Naive thymus-derived CD4-positive, alpha-beta T cell (primary cell): ENCODE results near the gene TKFC. TPM values are rescaled to one million over a fixed set of nuclear protein-coding genes. Genes with fewer than 3 reads are reported as not detected.

Source experiments
- ATAC-seq: fragments of 150-1000 bp; cut with Tn5 transposase; 2 replicates; pipeline ENCODE4 v1.10.0; 2021; ENCODE audit warnings: mild to moderate bottlenecking, moderate library complexity
- CTCF ChIA-PET: fragments of 350-600 bp; sonication (Branson Sonifier 250); formaldehyde crosslinking; loops from one replicate; lab custom pipeline; 2021; ENCODE audit warnings: antibody characterized with exemption; lab: Charles Lee
- POLR2A ChIA-PET: fragments of 350-600 bp; sonication (Branson Sonifier 250); formaldehyde crosslinking; loops from one replicate; lab custom pipeline; 2021; ENCODE audit warnings: antibody characterized with exemption, inconsistent platforms; lab: Charles Lee
- DNase-seq, 9 donors: peaks; one replicate each; pipeline versions ENCODE4 v3.0.0 to v3.0.0-alpha.2; 2020 to 2022; ENCODE audit warnings: mixed read lengths in 1 of 9
- H3K27ac ChIP-seq: one replicate; pipeline ENCODE4 v1.7.0; 2013; ENCODE audit warnings: mild to moderate bottlenecking, low read depth, low read length, moderate library complexity
- H3K27me3 ChIP-seq, 2 donors: one replicate each; pipeline ENCODE4 v1.7.0; 2013; ENCODE audit warnings: low read length in 2 of 2, mild to moderate bottlenecking in 2 of 2, moderate library complexity in 2 of 2; ENCODE audit not compliant: control insufficient read depth in 2 of 2, insufficient read depth in 2 of 2
- H3K36me3 ChIP-seq, 3 experiments: 1 replicate in 2 of 3; 2 replicates in 1 of 3; pipeline ENCODE4 v1.7.0; 2013; ENCODE audit warnings: low read length in 3 of 3, mild to moderate bottlenecking in 3 of 3, moderate library complexity in 1 of 3; ENCODE audit not compliant: insufficient read depth in 3 of 3, control insufficient read depth in 2 of 3
- H3K4me1 ChIP-seq, 2 donors: one replicate each; pipeline ENCODE4 v1.7.0; 2013; ENCODE audit warnings: low read length in 2 of 2, mild to moderate bottlenecking in 2 of 2, moderate library complexity in 1 of 2; ENCODE audit not compliant: control insufficient read depth in 2 of 2, insufficient read depth in 2 of 2
- H3K4me3 ChIP-seq: 2 replicates; pipeline ENCODE4 v1.7.0; 2013; ENCODE audit warnings: mild to moderate bottlenecking, low read length
- H3K9me3 ChIP-seq, 3 experiments: 1 replicate in 2 of 3; 2 replicates in 1 of 3; pipeline ENCODE4 v1.7.0; 2013; ENCODE audit warnings: low read length in 3 of 3; ENCODE audit not compliant: control insufficient read depth in 2 of 3
- H3K27ac Mint-ChIP-seq, 9 donors: one replicate each; pipeline ENCODE4 v1.8.0; 2020 to 2022; ENCODE audit warnings: mixed read lengths in 9 of 9, mild to moderate bottlenecking in 8 of 9, moderate library complexity in 5 of 9, inconsistent platforms in 2 of 9
- H3K27me3 Mint-ChIP-seq, 5 donors: one replicate each; pipeline ENCODE4 v1.8.0; 2021 to 2022; ENCODE audit warnings: mixed read lengths in 5 of 5, mild to moderate bottlenecking in 1 of 5
- H3K36me3 Mint-ChIP-seq, 5 donors: one replicate each; pipeline ENCODE4 v1.8.0; 2020 to 2022; ENCODE audit warnings: mixed read lengths in 5 of 5, mild to moderate bottlenecking in 3 of 5, inconsistent platforms in 1 of 5
- H3K4me1 Mint-ChIP-seq, 7 donors: one replicate each; pipeline ENCODE4 v1.8.0; 2020 to 2022; ENCODE audit warnings: mixed read lengths in 7 of 7, mild to moderate bottlenecking in 3 of 7, inconsistent platforms in 1 of 7
- H3K4me3 Mint-ChIP-seq, 10 donors: one replicate each; pipeline ENCODE4 v1.8.0; 2020 to 2022; ENCODE audit warnings: mild to moderate bottlenecking in 10 of 10, mixed read lengths in 10 of 10, moderate library complexity in 6 of 10, inconsistent platforms in 2 of 10
- H3K9me3 Mint-ChIP-seq, 11 donors: one replicate each; pipeline ENCODE4 v1.8.0; 2020 to 2022; ENCODE audit warnings: mixed read lengths in 11 of 11, mild to moderate bottlenecking in 4 of 11, inconsistent platforms in 1 of 11, moderate library complexity in 1 of 11
- intact Hi-C, 2 donors: fragments of 100-400 bp; cut with micrococcal nuclease; formaldehyde crosslinking; loops; one replicate each; pipeline ENCODE4 v1.15.1; 2023
- polyA plus RNA-seq, 2 donors: library from polyadenylated mRNA; unstranded; fragments of 300-500 nt; fragmentation: Illumina TruSeq; gene quantifications; one replicate each; pipeline ENCODE4 v1.2.3, GENCODE V29; 2021
- total RNA-seq, 6 experiments: library from RNA in 5 of 6; stranded (reverse) in 5 of 6; gene quantifications; 1 replicate in 5 of 6; 2 replicates in 1 of 6; pipeline ENCODE4 v1.2.3 and lab custom pipeline; 2021 to 2026

The TKFC gene
- total and polyA plus RNA-seq, 7 experiments from 2014 or later: 24.6 to 59.9 (median 37.5) TPM

DNA sequence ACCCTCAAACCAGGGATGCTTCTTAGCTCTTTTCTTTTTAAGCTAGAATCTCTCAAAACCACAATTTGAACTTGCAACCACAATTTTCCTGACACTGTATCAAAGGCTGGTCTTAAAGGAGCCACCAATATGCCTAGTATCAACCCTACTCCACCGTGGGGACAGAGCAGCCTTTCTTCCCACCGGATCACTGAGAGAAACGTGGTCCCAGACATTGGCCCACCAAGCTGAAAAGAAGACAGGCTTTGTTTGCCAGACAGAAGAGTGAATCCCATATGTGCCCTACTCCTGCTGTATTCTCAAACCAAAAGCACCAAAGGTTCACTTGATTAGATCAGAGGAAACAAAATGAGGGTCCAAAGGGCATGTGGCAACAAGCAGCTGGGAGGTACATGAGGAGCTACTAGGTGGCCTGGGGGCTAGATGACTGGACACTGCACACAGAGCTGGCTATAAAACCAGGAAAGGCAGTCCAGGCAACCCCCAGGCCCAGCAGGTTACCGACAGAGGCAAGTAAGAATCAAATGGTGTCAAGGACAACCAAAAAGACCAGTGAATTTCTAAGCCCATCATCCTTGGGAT lies 34.3 kb upstream of the TKFC start:
- H3K27ac Mint-ChIP-seq: peak overlapping the region in 5 of 9 donors; percentile 19 to 74 (median 46)
- peaks cover 5 to 45% (median 27%) of the 10 kb centered on the region in 5 donors for H3K36me3 Mint-ChIP-seq
- Histone ChIP-seq H3K27me3 (no peaks in the 10 kb centered on the region), H3K4me3 (no peak overlapping the region), H3K9me3 (no peaks in the 10 kb centered on the region), H3K4me1 (no peaks in the 10 kb centered on the region), H3K27ac (peak overlapping the region; percentile 6), H3K36me3 (peaks cover 14 to 54% (median 16%) of the 10 kb centered on the region in 3 experiments)
- no peak for ATAC-seq
- peaks cover 15 to 37% (median 35%) of the 10 kb centered on the region in 7 donors for H3K4me1 Mint-ChIP-seq
- H3K9me3 Mint-ChIP-seq: peaks cover 0 to 4% (median 0%) of the 10 kb centered on the region in 11 donors
- ChIA-PET CTCF (no interaction called here), POLR2A (no interaction called here)
- H3K27me3 Mint-ChIP-seq: peaks cover 0 to 5% (median 2%) of the 10 kb centered on the region in 5 donors
- H3K4me3 Mint-ChIP-seq: peak overlapping the region in 2 of 10 donors; percentile 6 to 36
- intact Hi-C loops: loop anchor here in 1 of 2 donors (5.0 kb wide), 1 partner anchor 34 kb away; the partner anchor contains the start of genes DDB1 and TKFC
- DNase-seq: no peak

DNA sequence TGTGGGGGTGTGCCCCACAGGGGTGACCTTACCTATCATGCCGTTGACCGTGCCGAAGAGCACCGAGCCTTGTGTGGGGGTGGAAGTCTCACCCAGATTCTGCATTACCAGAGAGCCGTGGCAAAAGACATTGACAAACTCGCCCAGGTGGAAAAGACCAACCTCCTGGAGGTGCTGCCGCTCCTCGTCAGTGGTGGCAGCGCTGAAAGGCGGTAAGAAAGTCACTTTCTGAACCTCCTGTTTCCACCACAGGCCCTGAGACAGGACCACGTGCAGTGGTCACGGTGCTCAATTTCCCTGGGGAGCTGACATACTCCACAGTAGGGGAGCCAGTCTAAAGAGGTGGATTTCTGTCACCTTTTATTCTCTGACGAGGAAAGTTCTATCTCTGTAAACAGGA lies 30.5 kb upstream of the TKFC start:
- ChIA-PET POLR2A (no interaction called here), CTCF (interaction anchor here (0.8 kb wide), 1 partner anchor 34 kb away, joined by 3 read pairs; no protein-coding TSS in a partner anchor)
- no peaks in the 10 kb centered on the region for H3K27me3 Mint-ChIP-seq
- no peak overlapping the region for H3K4me3 ChIP-seq
- DNase-seq (no peak), ATAC-seq (no peak)
- H3K9me3 Mint-ChIP-seq: no peaks in the 10 kb centered on the region
- H3K27me3 ChIP-seq: no peaks in the 10 kb centered on the region
- intact Hi-C loops: no loop called here
- no peaks in the 10 kb centered on the region for H3K9me3 ChIP-seq
- H3K27ac ChIP-seq: no peak overlapping the region
- H3K4me1 ChIP-seq: no peaks in the 10 kb centered on the region
- H3K27ac Mint-ChIP-seq: peak overlapping the region in 1 of 9 donors; percentile 57
- peaks cover 19 to 90% (median 31%) of the 10 kb centered on the region in 3 experiments for H3K36me3 ChIP-seq
- peaks cover 11 to 47% (median 27%) of the 10 kb centered on the region in 5 donors for H3K36me3 Mint-ChIP-seq
- H3K4me1 Mint-ChIP-seq: peaks cover 9 to 28% (median 22%) of the 10 kb centered on the region in 7 donors
- no peak overlapping the region for H3K4me3 Mint-ChIP-seq

DNA sequence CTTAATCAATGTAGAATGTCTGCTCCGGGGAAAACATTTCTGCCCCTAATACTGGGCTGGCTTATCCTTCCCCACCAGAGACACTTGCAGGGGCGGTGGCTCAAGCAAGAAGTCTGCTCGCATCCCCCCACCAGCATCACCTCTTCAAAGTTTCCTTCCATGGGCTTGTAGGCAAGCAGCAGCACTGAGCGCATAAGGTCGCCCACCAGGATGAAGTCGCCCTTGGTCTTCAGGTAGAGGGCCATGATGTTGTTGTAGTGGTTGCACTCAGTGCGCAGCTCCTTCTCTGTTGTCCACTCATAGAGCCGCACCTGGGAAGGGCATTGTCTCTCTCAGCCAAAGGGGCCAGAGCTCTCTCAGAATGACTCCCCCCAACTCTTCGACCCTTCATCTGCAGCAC lies 29.3 kb upstream of the TKFC start:
- H3K9me3 ChIP-seq: no peaks in the 10 kb centered on the region
- ChIA-PET POLR2A (no interaction called here), CTCF (no interaction called here)
- no peaks in the 10 kb centered on the region for H3K4me1 ChIP-seq
- no peaks in the 10 kb centered on the region for H3K27me3 ChIP-seq
- peaks cover 8 to 16% (median 10%) of the 10 kb centered on the region in 7 donors for H3K4me1 Mint-ChIP-seq
- H3K27me3 Mint-ChIP-seq: no peaks in the 10 kb centered on the region
- intact Hi-C loops: no loop called here
- no peak overlapping the region for H3K4me3 ChIP-seq
- peaks cover 28 to 95% (median 34%) of the 10 kb centered on the region in 3 experiments for H3K36me3 ChIP-seq
- peaks cover 11 to 39% (median 20%) of the 10 kb centered on the region in 5 donors for H3K36me3 Mint-ChIP-seq
- no peaks in the 10 kb centered on the region for H3K9me3 Mint-ChIP-seq
- peak overlapping the region in 1 of 9 donors; percentile 43 for H3K27ac Mint-ChIP-seq
- no peak overlapping the region for H3K27ac ChIP-seq
- DNase-seq (no peak), ATAC-seq (no peak)
- no peak overlapping the region for H3K4me3 Mint-ChIP-seq

DNA sequence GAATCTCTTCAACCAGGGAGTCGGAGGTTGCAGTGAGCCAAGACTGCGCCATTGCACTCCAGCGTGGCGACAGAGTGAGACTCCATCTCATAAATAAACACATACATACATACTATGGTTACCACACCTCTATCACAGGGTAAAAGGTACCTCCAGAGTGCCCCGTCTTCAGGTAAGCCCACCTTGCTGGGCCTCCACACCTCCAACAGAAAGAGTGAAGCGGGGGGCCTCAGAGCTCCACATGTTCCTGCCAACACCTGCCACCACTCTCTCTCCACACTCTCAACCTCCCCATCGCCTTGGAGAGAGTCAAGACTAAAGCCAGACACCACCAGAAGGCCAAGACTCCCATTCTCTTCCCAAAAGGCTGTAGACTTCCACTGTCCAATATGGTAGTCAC lies 27.6 kb upstream of the TKFC start:
- Histone ChIP-seq H3K9me3 (no peaks in the 10 kb centered on the region), H3K4me3 (no peak overlapping the region), H3K27ac (no peak overlapping the region), H3K27me3 (no peaks in the 10 kb centered on the region), H3K4me1 (no peaks in the 10 kb centered on the region), H3K36me3 (peaks cover 33 to 98% (median 51%) of the 10 kb centered on the region in 3 experiments)
- Mint-ChIP-seq H3K27me3 (no peaks in the 10 kb centered on the region), H3K4me1 (peaks cover 0 to 3% (median 1%) of the 10 kb centered on the region in 7 donors), H3K36me3 (peaks cover 14 to 39% (median 16%) of the 10 kb centered on the region in 5 donors), H3K9me3 (no peaks in the 10 kb centered on the region), H3K27ac (no peak overlapping the region), H3K4me3 (no peak overlapping the region)
- DNase-seq: no peak
- CTCF ChIA-PET: no interaction called here
- POLR2A ChIA-PET: no interaction called here
- ATAC-seq: no peak
- intact Hi-C loops: no loop called here

DNA sequence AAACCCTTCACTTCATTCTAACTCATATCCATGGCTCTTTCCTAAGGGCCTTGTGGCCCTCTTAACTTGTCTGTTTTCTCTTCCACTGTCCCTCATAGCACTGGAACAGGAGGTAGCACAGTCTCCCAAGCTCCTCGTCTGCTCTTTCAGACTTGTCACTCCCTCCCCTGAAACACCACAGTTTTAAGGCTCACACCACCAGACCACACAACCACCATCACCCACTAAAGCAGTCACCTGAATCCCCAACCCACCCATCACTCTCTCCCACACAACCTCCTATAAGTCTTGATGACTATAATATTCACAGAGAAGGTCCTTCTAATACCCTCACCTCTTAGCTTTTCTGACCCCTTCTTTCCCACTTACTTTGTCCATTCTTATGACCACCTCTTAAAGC lies 26.8 kb upstream of the TKFC start:
- no peaks in the 10 kb centered on the region for H3K4me1 ChIP-seq
- Mint-ChIP-seq H3K4me1 (no peaks in the 10 kb centered on the region), H3K27me3 (no peaks in the 10 kb centered on the region), H3K4me3 (no peak overlapping the region), H3K9me3 (no peaks in the 10 kb centered on the region), H3K27ac (no peak overlapping the region), H3K36me3 (peaks cover 11 to 36% (median 18%) of the 10 kb centered on the region in 5 donors)
- ATAC-seq (no peak), DNase-seq (no peak)
- no peak overlapping the region for H3K4me3 ChIP-seq
- peaks cover 36 to 98% (median 54%) of the 10 kb centered on the region in 3 experiments for H3K36me3 ChIP-seq
- intact Hi-C loops: no loop called here
- no peaks in the 10 kb centered on the region for H3K9me3 ChIP-seq
- ChIA-PET POLR2A (no interaction called here), CTCF (no interaction called here)
- no peak overlapping the region for H3K27ac ChIP-seq
- H3K27me3 ChIP-seq: no peaks in the 10 kb centered on the region

DNA sequence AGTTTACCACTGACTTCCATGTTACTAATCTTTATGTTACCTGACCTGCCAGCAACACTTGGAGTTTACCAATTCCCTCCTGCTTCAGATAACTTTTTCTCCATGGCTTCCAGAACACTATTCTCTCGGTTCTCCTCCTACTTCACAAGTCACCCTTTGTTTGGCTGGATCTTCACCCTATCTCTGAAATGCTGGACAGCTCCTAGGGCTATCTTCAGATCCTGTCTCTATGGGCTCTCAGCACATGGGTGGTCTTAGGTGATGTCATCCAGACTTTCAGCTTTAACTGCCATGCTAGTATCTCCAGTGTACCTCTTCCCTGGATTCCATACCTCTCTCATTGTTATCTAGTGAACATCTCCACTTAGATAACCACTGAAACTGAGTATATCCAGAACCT lies 25.7 kb upstream of the TKFC start:
- H3K4me1 Mint-ChIP-seq: no peaks in the 10 kb centered on the region
- CTCF ChIA-PET: interaction anchor here (1.1 kb wide), 1 partner anchor 76 kb away, joined by 4 read pairs; no protein-coding TSS in a partner anchor
- H3K9me3 ChIP-seq: no peaks in the 10 kb centered on the region
- ATAC-seq (no peak), DNase-seq (no peak)
- peaks cover 11 to 34% (median 17%) of the 10 kb centered on the region in 5 donors for H3K36me3 Mint-ChIP-seq
- intact Hi-C loops: no loop called here
- no peaks in the 10 kb centered on the region for H3K9me3 Mint-ChIP-seq
- H3K27ac ChIP-seq: no peak overlapping the region
- H3K4me1 ChIP-seq: no peaks in the 10 kb centered on the region
- H3K4me3 Mint-ChIP-seq: no peak overlapping the region
- POLR2A ChIA-PET: no interaction called here
- H3K27me3 ChIP-seq: no peaks in the 10 kb centered on the region
- peaks cover 43 to 98% (median 45%) of the 10 kb centered on the region in 3 experiments for H3K36me3 ChIP-seq
- no peak overlapping the region for H3K27ac Mint-ChIP-seq
- H3K4me3 ChIP-seq: no peak overlapping the region
- no peaks in the 10 kb centered on the region for H3K27me3 Mint-ChIP-seq

DNA sequence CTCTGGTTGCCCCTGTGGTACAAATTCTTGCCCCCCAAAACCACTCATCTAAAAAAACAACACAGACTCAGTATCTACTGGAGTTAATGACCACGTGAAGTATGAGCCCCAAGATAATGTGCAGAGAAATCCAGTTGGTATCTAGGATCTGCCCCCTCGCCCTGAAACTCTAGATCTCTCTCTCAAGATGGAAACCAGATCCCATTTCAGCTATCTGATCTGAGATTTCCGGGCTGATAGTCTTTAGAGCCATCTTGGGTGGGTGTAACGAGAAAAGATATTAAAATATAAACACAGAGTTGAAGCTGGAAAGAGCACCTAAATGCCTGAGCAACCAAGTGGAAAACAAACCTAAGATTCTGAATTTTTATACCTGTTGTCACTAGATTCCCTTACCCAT lies 23.9 kb upstream of the TKFC start:
- Mint-ChIP-seq H3K27me3 (no peaks in the 10 kb centered on the region), H3K27ac (no peak overlapping the region), H3K36me3 (peaks cover 12 to 32% (median 26%) of the 10 kb centered on the region in 5 donors), H3K9me3 (no peaks in the 10 kb centered on the region), H3K4me3 (no peak overlapping the region), H3K4me1 (peaks cover 0 to 2% (median 0%) of the 10 kb centered on the region in 7 donors)
- H3K9me3 ChIP-seq: no peaks in the 10 kb centered on the region
- H3K4me1 ChIP-seq: no peaks in the 10 kb centered on the region
- H3K36me3 ChIP-seq: peaks cover 43 to 98% (median 46%) of the 10 kb centered on the region in 3 experiments
- ChIA-PET POLR2A (no interaction called here), CTCF (no interaction called here)
- no peaks in the 10 kb centered on the region for H3K27me3 ChIP-seq
- ATAC-seq (no peak), DNase-seq (no peak)
- no peak overlapping the region for H3K4me3 ChIP-seq
- intact Hi-C loops: no loop called here
- no peak overlapping the region for H3K27ac ChIP-seq
